ENCODE measurements around the gene EOMES.

EOMES gene

DNA sequence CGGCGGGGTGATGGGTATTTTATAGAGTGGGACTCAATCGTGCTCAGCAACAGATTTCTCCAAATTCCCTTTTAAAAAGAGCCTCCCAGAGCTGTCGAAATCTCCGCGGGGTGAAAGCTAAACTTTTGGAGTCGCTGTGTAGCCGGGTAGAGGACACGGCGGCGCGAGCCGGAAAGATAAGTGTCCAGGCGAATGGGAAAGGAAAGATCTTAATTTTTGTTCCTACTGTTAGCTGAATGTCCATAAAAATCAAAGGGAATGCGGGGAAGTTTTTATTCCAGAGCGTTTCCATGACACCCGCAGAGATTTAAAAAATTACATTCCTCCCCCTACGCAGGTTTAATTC is 9.1 kb downstream of the EOMES start:
- Histone ChIP-seq H2AFZ (ENCODE audit: low read depth, low read length) (no peak overlapping the region), H3K4me3 (ENCODE audit: low read depth in 1 of 2, low read length in 2 of 2) (no peak overlapping the region), H3K9ac (ENCODE audit: low read depth, low read length) (no peak overlapping the region)

DNA sequence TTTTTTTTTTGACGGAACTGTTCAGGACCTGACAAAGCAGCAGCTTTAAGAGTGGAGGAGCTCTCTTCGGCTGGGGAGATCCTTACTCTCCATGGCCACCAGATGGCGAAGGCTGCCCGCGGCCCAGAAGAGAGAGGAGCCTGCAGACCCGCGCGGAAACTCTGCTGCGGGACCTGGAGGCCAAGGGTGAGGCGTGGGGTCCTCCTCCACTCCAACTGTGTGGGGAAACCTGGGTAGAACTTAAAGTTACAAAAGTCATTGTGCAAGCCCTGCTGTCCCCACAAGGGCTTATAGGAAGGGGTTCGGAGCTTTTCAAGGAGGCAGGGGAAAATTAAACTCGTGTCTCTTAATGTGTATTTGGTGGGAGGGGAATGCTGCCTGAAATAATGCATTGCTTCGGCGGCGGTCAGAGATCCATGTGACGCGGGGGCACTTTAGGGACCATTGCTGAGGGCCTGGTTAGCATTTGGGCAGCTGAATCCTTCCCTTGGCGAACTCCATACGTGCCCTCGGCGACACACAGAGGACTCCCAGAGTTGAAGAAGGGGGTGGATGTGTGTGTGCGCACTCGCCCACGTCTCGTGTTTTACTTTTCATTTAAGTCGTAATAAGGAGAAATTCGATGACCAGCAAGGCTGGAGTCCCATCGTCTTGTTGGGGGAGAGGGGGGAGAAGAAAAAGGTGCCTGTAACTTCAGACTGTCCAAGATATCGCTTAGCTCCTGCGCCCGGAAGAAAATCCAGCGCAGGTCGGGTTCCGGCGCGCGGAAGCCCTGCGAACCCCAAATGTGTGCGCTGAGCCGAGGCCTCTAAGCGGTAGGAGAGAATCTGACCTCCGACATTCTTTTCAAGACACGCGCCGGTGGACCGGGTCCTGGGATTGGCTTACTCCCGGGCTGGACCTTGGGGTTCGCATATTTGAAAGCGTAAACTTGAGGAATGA is 9.7 kb downstream of the EOMES start:
- DNase-seq (peak; percentile 81), ATAC-seq (ENCODE audit: insufficient read depth, low read depth) (peak; percentile 100)
- Histone ChIP-seq H3K36me3 (ENCODE audit: insufficient read depth, low read length) (0 out of 2 replicates have a peak, but pooled peaks cover under 1% of the 10 kb centered on the region), H3K9me3 (ENCODE audit: insufficient read depth, low read length, severe bottlenecking) (no peaks in the 10 kb centered on the region), H2AFZ (ENCODE audit: low read depth, low read length) (peak overlapping the region; percentile 84), H3K4me2 (ENCODE audit: insufficient read depth, low read length) (peak overlapping the region; percentile 73), H4K20me1 (ENCODE audit: insufficient read depth, low read length) (no peaks in the 10 kb centered on the region), H3K27ac (ENCODE audit: low read length) (0 out of 2 replicates have a peak overlapping the region, but pooled peaks have one; percentile 33), H3K4me3 (ENCODE audit: low read depth in 1 of 2, low read length in 2 of 2) (peak overlapping the region in 1 of 2 experiments; percentile 52; a peak in 2 of 4 replicates), H3K79me2 (ENCODE audit: insufficient read depth, low read length) (no peaks in the 10 kb centered on the region), H3K27me3 (ENCODE audit: insufficient read depth, low read length, poor library complexity) (no peaks in the 10 kb centered on the region), H3K4me1 (ENCODE audit: insufficient read depth, low read length) (peaks cover 10% of the 10 kb centered on the region), H3K9ac (ENCODE audit: low read depth, low read length) (peak overlapping the region; percentile 45)
- TF ChIP-seq, protein P1, sequence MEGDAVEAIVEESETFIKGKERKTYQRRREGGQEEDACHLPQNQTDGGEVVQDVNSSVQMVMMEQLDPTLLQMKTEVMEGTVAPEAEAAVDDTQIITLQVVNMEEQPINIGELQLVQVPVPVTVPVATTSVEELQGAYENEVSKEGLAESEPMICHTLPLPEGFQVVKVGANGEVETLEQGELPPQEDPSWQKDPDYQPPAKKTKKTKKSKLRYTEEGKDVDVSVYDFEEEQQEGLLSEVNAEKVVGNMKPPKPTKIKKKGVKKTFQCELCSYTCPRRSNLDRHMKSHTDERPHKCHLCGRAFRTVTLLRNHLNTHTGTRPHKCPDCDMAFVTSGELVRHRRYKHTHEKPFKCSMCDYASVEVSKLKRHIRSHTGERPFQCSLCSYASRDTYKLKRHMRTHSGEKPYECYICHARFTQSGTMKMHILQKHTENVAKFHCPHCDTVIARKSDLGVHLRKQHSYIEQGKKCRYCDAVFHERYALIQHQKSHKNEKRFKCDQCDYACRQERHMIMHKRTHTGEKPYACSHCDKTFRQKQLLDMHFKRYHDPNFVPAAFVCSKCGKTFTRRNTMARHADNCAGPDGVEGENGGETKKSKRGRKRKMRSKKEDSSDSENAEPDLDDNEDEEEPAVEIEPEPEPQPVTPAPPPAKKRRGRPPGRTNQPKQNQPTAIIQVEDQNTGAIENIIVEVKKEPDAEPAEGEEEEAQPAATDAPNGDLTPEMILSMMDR (IDR thresholded peaks at IDR 0.05; ENCODE audit: borderline replicate concordance, extremely low read depth, low read length, poor library complexity, severe bottlenecking): peak; percentile 83
- no peak for TF ChIP-seq EZH2 (IDR thresholded peaks at IDR 0.05; ENCODE audit: borderline replicate concordance, low read depth, low read length, severe bottlenecking)

More for the DNA sequence above, 9.1 kb downstream of the EOMES start:
- Histone ChIP-seq H3K79me2 (ENCODE audit: insufficient read depth, low read length) (no peaks in the 10 kb centered on the region), H3K9me3 (ENCODE audit: insufficient read depth, low read length, severe bottlenecking) (no peaks in the 10 kb centered on the region), H3K27me3 (ENCODE audit: insufficient read depth, low read length, poor library complexity) (no peaks in the 10 kb centered on the region), H3K27ac (ENCODE audit: low read length) (no peak overlapping the region), H3K4me1 (ENCODE audit: insufficient read depth, low read length) (peaks cover 10% of the 10 kb centered on the region), H3K36me3 (ENCODE audit: insufficient read depth, low read length) (0 out of 2 replicates have a peak, but pooled peaks cover 2% of the 10 kb centered on the region), H3K4me2 (ENCODE audit: insufficient read depth, low read length) (no peak overlapping the region), H4K20me1 (ENCODE audit: insufficient read depth, low read length) (no peaks in the 10 kb centered on the region)
- DNase-seq: no peak
- no peak for TF ChIP-seq EZH2 (IDR thresholded peaks at IDR 0.05; ENCODE audit: borderline replicate concordance, low read depth, low read length, severe bottlenecking)
- TF ChIP-seq, protein P1 (IDR thresholded peaks at IDR 0.05; ENCODE audit: borderline replicate concordance, extremely low read depth, low read length, poor library complexity, severe bottlenecking): no peak
- ATAC-seq (ENCODE audit: insufficient read depth, low read depth): no peak

DNA sequence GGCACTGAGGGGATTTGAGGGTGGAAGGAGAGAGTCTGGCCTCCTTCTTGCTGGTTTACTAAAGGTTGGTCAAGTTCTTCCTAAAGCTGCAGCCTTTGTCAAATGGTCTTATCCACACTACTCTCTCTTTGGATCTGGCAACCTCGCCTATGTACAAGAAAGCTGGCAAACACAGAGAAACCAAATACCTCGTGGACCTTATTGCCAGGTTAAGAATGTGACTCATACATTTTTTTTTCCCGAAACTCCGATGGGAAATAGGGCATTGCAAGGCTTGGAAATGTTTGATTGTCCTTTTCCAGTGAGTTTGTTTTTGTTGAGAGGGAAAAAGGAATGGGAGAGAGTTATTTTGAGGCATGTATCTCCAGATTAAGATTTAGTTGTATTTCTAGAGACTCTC is 13.9 kb downstream of the EOMES start:
- Histone ChIP-seq H4K20me1 (ENCODE audit: insufficient read depth, low read length) (no peaks in the 10 kb centered on the region), H3K4me3 (ENCODE audit: low read depth in 1 of 2, low read length in 2 of 2) (no peak overlapping the region), H3K27me3 (ENCODE audit: insufficient read depth, low read length, poor library complexity) (no peaks in the 10 kb centered on the region), H2AFZ (ENCODE audit: low read depth, low read length) (no peak overlapping the region), H3K27ac (ENCODE audit: low read length) (no peak overlapping the region), H3K4me1 (ENCODE audit: insufficient read depth, low read length) (peaks cover 10% of the 10 kb centered on the region), H3K36me3 (ENCODE audit: insufficient read depth, low read length) (no peaks in the 10 kb centered on the region), H3K9ac (ENCODE audit: low read depth, low read length) (no peak overlapping the region), H3K79me2 (ENCODE audit: insufficient read depth, low read length) (no peaks in the 10 kb centered on the region), H3K9me3 (ENCODE audit: insufficient read depth, low read length, severe bottlenecking) (no peaks in the 10 kb centered on the region), H3K4me2 (ENCODE audit: insufficient read depth, low read length) (no peak overlapping the region)
- DNase-seq: no peak
- TF ChIP-seq EZH2 (IDR thresholded peaks at IDR 0.05; ENCODE audit: borderline replicate concordance, low read depth, low read length, severe bottlenecking): no peak
- TF ChIP-seq, protein P1 (IDR thresholded peaks at IDR 0.05; ENCODE audit: borderline replicate concordance, extremely low read depth, low read length, poor library complexity, severe bottlenecking): no peak
- no peak for ATAC-seq (ENCODE audit: insufficient read depth, low read depth)

All from DND-41 (cell line).